Bronchial epithelial cell (primary cell): ENCODE data around the gene MTHFD2. TPM values are rescaled to one million over a fixed set of nuclear protein-coding genes. Genes with fewer than 3 reads are reported as not detected.
"Not testable (repeated sequence)": the region's sequence is repeated elsewhere in the genome, so short reads cannot be mapped to it uniquely, and the experiment has no call there.

ENCODE experiments used
- DNase-seq: peaks from one replicate; pipeline ENCODE4 v3.0.0-alpha.2; 2010; ENCODE audit warnings: low read depth
- FAIRE-seq: peaks from 2 replicates; lab custom pipeline; 2011; peaks lifted over from hg19 to GRCh38; lab: Jason Lieb, UNC
- H3K27me3 ChIP-seq: 2 replicates; pipeline ENCODE4 v1.5.1; 2011; ENCODE audit warnings: low read length; ENCODE audit not compliant: control insufficient read depth, insufficient read depth
- H3K36me3 ChIP-seq: 2 replicates; pipeline ENCODE4 v1.5.1; 2011; ENCODE audit warnings: low read length; ENCODE audit not compliant: control insufficient read depth, insufficient read depth
- H3K4me3 ChIP-seq: 2 replicates; pipeline ENCODE4 v1.5.1; 2011; ENCODE audit warnings: mild to moderate bottlenecking, low read depth, low read length, control low read depth
- total RNA-seq: library from RNA; depleted of rRNA; stranded (reverse); fragments of >200 nt; gene quantifications from 2 replicates; pipeline ENCODE4 v1.2.1, GENCODE V29; 2014
- TF ChIP-seq, protein P1 (sequence below): IDR thresholded peaks from 2 replicates; pipeline ENCODE4 v1.5.1; 2011; ENCODE audit warnings: mild to moderate bottlenecking, moderate library complexity, low read length, control low read depth, inconsistent platforms; ENCODE audit not compliant: insufficient read depth, severe bottlenecking

Gene MTHFD2
- total RNA-seq, 1 donor from 2014 or later: 305 TPM

DNA sequence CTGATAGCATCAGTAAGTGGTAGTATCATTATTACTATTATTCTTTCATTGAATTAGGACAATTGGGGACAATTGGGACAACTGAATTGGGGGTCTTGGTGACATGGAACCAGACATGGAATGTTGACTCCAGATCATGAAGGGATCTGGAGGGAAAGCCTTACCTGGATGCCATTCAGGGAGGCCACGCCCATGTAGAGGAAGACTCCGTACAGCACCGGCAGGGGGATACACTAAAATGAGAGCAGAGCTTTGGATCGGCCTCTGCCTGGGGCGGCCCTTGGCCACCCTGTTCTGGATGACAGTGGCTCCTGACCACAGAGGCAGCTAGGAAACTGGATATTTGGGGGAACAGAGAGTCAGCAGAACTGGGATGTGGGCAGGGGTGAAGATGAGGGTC lies 29.2 kb downstream of the MTHFD2 start:
- H3K27me3 ChIP-seq: no peaks in the 10 kb centered on the region
- H3K36me3 ChIP-seq: no peaks in the 10 kb centered on the region
- no peak overlapping the region for H3K4me3 ChIP-seq
- DNase-seq (no peak), FAIRE-seq (no peak)
- TF ChIP-seq, protein P1, sequence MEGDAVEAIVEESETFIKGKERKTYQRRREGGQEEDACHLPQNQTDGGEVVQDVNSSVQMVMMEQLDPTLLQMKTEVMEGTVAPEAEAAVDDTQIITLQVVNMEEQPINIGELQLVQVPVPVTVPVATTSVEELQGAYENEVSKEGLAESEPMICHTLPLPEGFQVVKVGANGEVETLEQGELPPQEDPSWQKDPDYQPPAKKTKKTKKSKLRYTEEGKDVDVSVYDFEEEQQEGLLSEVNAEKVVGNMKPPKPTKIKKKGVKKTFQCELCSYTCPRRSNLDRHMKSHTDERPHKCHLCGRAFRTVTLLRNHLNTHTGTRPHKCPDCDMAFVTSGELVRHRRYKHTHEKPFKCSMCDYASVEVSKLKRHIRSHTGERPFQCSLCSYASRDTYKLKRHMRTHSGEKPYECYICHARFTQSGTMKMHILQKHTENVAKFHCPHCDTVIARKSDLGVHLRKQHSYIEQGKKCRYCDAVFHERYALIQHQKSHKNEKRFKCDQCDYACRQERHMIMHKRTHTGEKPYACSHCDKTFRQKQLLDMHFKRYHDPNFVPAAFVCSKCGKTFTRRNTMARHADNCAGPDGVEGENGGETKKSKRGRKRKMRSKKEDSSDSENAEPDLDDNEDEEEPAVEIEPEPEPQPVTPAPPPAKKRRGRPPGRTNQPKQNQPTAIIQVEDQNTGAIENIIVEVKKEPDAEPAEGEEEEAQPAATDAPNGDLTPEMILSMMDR: no peak

DNA sequence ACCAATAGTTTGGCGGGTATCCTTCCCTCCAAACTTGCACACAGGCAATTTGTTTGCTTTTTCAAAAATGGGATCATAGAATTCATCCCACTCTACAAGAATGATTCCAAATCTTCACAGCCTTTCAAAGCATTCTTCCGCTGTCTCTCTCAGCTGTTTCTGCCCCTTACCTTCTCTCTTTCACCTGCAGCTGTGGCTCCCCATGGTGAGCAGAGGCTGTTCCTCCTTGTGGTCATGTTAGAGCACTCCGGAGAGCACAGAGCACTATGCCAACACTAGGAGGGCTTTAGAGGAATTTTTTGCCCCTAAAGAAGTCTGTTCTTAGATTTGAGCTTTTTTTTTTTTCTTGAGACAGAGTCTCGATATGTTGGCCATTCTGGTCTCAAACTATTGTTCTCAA lies 30.4 kb downstream of the MTHFD2 start:
- H3K27me3 ChIP-seq: no peaks in the 10 kb centered on the region
- H3K36me3 ChIP-seq: no peaks in the 10 kb centered on the region
- FAIRE-seq (no peak), DNase-seq (no peak)
- H3K4me3 ChIP-seq: no peak overlapping the region
- TF ChIP-seq, protein P1: no peak

- not testable (repeated sequence) for FAIRE-seq, H3K4me3 ChIP-seq, DNase-seq, H3K27me3 ChIP-seq, H3K36me3 ChIP-seq
Measured at GRCh38 chr2:74229865-74230264, 31.4 kb downstream of the MTHFD2 start.

- Histone ChIP-seq H3K36me3 (no peaks in the 10 kb centered on the region), H3K4me3 (no peak overlapping the region), H3K27me3 (peaks cover 2% of the 10 kb centered on the region)
- TF ChIP-seq, protein P1: no peak
- FAIRE-seq (no peak), DNase-seq (no peak)
Measured at GRCh38 chr2:74232426-74232825, 34.0 kb downstream of the MTHFD2 start.

GRCh38 chr2:74233648-74234047 lies 35.2 kb downstream of the MTHFD2 start:
- FAIRE-seq: no peak
- no peak overlapping the region for H3K4me3 ChIP-seq
- TF ChIP-seq, protein P1: no peak

GRCh38 chr2:74235041-74235440 lies 36.6 kb downstream of the MTHFD2 start:
- H3K4me3 ChIP-seq: no peak overlapping the region
- DNase-seq (no peak), FAIRE-seq (no peak)
- H3K27me3 ChIP-seq: peaks cover 2% of the 10 kb centered on the region
- TF ChIP-seq, protein P1: no peak
- no peaks in the 10 kb centered on the region for H3K36me3 ChIP-seq

More at GRCh38 chr2:74233648-74234047, 35.2 kb downstream of the MTHFD2 start:
- Histone ChIP-seq H3K27me3 (peaks cover 2% of the 10 kb centered on the region), H3K36me3 (no peaks in the 10 kb centered on the region)
- no peak for DNase-seq
